Retinal pigment epithelial cell (primary cell): ENCODE results near the gene SLC51A.

ENCODE experiments used
- DNase-seq: peaks from one replicate; pipeline ENCODE4 v3.0.0-alpha.2; 2010; ENCODE audit warnings: low read depth
- H3K4me3 ChIP-seq: 2 replicates; pipeline ENCODE4 v1.5.1; 2011; ENCODE audit warnings: mild to moderate bottlenecking, low read length, control low read depth, moderate library complexity
- TF ChIP-seq, protein P1 (sequence below): conservative IDR thresholded peaks from 2 replicates; pipeline ENCODE4 v1.5.1; 2011; ENCODE audit warnings: low read depth, low read length, control low read depth, inconsistent platforms

SLC51A gene

DNA sequence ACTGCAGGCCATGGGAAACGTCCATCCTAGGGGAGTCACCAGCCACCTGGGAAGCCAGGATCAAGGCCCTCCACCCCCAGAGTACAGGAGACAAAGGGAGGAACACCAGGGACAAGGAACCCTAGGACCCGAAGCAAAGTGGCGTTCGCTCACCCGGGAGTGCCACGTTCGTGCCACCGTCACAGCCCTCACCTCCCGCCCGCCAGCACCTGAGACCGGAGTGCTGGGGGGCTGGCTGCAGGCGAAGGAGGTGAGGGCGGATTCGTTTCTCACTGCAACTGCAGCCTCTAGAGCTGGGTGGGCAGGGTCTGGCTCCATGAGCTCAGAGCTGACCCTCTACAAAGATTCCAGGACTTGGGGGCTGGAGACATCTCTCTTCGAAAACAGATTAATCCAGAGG is 31.5 kb upstream of the SLC51A start:
- H3K4me3 ChIP-seq: no peak overlapping the region
- TF ChIP-seq, protein P1, sequence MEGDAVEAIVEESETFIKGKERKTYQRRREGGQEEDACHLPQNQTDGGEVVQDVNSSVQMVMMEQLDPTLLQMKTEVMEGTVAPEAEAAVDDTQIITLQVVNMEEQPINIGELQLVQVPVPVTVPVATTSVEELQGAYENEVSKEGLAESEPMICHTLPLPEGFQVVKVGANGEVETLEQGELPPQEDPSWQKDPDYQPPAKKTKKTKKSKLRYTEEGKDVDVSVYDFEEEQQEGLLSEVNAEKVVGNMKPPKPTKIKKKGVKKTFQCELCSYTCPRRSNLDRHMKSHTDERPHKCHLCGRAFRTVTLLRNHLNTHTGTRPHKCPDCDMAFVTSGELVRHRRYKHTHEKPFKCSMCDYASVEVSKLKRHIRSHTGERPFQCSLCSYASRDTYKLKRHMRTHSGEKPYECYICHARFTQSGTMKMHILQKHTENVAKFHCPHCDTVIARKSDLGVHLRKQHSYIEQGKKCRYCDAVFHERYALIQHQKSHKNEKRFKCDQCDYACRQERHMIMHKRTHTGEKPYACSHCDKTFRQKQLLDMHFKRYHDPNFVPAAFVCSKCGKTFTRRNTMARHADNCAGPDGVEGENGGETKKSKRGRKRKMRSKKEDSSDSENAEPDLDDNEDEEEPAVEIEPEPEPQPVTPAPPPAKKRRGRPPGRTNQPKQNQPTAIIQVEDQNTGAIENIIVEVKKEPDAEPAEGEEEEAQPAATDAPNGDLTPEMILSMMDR: no peak
- DNase-seq: no peak

DNA sequence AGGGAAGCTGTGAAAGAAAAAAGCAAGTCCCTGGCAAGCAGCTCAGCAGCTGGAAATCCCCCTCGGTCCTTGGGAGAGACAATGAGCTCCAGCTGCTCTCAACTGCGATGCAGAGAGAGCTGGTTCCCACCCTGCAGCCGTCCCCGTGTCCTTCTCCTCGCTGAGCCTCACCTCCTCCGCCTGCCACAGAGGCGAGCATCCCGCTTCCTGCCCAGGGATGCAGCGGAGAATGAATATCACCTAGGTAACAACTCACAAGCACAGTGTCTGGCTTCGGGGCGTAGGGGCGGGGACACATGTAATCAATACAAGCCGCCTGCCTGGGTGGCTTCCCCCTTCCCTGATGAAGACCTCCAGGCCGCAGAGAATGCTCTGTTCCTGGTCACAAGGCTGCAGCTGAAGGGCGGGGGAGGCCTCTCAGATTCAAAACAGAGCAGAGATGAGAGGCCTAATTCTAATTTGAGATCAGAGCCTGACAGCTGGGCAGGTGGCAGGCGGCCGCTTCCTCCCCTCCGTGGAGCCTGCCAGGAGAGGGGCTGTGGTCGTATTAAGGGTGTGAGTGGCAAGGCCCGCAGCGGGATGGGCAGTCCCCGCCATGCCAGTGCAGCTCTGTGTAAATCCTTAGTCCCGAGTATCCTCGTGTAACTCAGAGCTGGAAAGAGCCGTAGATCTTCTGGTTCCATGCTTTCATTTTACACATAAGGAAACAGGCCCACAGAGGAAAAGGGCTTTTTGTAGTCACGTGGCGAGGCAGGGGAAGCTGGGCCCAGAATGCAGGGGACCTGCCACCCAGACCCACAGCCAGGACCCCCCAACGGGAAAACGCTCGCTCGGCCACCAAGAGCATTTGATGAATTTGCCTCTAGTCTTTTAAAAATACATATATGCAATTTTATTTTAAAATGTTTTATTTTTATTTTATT is 29.4 kb upstream of the SLC51A start:
- DNase-seq: no peak
- TF ChIP-seq, protein P1: no peak
- H3K4me3 ChIP-seq: no peak overlapping the region

DNA sequence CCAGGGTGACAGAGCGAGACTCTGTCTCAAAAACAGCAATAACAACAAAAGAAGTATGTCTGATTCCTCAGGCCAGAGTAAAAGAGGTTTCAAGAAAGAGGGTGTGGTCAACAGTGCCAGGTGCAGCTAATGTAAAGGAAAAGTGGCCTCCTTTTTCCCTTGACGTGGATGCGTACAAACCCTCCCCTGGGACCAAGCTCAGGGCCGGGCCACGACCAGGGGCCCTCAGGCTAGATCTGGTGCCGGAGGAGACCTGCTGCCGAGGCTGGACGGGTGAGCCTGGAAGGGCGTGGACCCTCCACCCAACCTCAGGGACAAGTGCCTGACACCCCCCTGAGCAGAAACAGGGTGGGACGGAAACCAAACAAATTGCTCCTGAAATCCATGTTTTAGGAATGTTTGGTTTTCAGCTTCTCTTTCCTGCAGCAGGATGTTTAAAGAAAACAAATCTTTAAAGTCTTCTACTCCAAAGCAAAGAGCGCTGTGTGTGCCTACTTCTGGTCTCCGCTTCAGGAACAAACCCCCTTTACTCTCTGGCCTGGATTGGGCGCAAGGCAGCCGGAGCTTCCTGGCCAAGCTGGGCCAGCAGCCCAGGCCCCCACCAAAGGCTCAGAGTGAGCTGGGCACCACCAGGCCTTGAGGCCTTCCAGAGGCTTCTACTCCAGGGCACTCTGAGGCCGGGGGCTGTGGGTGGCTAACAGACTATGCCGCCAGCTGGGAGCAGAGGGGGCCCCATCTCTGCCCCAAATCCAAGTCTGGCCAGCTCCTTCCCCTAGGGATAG is 26.6 kb upstream of the SLC51A start:
- no peak overlapping the region for H3K4me3 ChIP-seq
- TF ChIP-seq, protein P1: no peak
- no peak for DNase-seq

DNA sequence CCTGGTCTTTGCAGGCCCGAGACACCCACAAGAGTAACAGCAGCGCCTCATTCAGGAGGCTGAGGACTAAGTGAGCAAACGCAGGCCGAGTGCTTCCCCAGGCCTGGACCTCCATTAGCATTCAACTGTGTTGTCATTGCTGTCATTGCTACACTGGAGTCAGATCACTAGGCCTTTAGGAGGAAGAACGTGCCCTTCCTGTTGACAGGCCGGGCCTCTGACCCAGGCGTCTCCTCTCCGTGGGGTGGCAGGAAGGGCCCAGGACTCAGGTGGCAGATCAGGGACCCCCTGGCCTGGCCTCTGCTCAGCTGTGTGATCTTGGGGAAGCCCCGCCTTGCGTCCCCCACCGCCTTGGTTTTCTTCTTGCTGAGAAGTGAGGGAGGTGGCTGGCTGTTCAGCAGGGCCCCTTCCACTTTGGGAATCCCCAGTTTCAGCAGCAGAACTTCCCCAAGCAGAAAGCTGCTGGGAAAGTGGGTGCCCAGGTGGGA is 24.3 kb upstream of the SLC51A start:
- TF ChIP-seq, protein P1: peak; percentile 14
- no peak for DNase-seq
- H3K4me3 ChIP-seq: no peak overlapping the region

DNA sequence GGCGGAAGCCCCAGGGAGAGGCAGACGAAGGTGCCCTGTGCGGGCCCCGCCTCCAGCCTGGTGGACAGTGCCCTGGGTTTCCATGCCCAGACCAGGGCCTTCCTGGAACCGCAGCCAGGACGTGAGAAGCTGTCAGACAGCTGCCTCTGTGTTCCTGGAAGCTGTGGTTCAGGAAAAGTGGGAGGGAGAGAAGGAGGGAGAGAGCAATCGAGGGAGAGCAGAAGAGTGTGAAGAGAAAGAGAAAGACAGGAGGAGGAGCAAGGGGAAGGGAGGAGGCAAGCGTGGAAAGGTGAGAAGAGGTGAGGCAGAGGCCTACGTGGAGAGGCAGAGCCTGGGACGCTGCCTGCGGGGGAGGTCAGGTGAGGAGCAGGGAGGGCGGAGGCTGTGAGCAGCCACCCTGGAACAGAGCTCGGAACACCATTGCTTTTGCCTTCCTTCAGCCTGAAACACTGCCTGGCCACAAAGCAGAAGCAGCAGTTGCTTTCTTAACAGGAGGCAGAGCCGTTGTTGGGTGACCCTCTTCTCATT is 23.7 kb upstream of the SLC51A start:
- TF ChIP-seq, protein P1: no peak
- no peak for DNase-seq
- H3K4me3 ChIP-seq: no peak overlapping the region

DNA sequence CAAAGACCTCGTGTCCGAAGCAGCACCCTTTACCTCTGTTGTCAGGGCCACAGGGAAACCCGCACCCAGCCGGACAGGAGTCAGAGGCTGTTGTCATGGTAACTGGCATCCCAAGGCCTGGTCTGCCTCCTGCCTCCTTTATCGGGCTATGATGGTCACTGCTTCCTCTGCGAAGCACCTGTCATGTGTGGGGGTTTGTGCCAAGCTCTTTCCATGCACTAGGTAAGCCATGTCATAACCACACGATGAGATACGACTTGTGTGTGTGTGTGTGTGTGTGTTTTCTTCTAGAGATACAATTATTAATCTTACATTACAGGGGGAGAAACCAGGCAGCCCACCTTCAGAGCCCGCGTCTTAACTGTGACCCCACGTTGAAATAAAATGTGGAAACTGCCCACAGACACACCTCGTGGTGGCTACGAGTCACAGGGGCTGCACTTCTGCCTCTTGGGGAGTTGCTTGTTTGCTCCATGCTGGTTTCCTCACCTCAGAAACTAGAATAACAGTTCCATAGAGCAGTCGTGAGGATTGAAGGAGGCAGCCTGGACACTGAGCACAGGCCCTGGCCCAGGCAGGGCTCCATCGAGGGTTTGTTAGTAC is 23.1 kb upstream of the SLC51A start:
- DNase-seq: no peak
- no peak overlapping the region for H3K4me3 ChIP-seq
- TF ChIP-seq, protein P1: no peak
